DMS53 treated with DMSO at 0.1 percent for 48 hours (cell line): ENCODE results near the gene IL3.

Experiments used
- DNase-seq: peaks from one replicate; lab custom pipeline; 2025; ENCODE audit not compliant: unreplicated experiment; lab: John Stamatoyannopoulos, UW

The IL3 gene, protein sequence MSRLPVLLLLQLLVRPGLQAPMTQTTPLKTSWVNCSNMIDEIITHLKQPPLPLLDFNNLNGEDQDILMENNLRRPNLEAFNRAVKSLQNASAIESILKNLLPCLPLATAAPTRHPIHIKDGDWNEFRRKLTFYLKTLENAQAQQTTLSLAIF

DNA sequence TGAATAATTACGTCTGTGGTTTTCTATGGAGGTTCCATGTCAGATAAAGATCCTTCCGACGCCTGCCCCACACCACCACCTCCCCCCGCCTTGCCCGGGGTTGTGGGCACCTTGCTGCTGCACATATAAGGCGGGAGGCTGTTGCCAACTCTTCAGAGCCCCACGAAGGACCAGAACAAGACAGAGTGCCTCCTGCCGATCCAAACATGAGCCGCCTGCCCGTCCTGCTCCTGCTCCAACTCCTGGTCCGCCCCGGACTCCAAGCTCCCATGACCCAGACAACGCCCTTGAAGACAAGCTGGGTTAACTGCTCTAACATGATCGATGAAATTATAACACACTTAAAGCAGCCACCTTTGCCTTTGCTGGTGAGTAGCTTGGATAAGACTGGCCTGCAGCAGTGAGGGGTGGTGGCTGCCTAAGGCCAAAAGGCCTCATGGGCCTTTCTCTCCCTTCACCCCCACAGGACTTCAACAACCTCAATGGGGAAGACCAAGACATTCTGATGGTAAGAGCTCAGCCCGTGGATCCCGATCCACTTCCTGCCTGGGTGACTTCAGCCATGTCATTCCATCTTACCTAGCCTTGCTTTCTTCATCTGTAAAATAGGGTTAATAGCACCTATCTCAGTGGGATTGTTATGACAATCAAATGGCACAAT is at the start of gene IL3:
IL3 (plus strand) TSS at position 155 of the 661 bp plus-strand sequence; CDS start at position 207, 52 bp downstream.
- no peak for DNase-seq

DNA sequence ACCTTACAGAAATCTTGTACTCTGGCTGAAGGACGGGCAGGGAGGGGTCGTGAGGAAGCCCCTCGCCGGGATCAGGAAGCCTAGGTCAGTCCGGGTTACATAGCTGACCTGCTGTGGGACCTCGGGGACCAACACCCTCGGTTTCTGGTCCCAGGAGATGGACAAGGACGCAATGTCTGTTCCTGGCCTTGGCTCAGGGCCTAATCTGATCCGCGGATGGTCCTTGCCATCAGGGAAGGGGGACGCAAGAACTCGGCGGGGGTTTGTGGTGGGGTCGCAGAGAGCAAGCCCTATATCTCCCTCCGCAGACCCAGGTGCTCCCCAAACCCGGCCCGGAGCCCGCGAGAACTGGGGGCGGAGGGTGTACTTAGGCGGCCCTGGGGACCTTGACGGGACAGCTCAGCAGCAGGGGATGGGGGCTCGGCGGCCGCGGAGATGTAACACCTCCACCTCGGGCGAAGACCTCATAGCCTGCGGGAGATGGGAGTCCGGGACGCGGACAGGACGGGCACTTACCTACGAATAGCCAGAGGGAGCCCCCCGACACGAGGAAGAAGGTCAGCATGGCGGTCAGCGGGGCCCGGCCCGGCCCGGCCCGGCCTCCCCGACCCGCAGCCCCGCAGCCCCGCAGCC is 49.4 kb upstream of the IL3 start:
- DNase-seq, result no peak

DNA sequence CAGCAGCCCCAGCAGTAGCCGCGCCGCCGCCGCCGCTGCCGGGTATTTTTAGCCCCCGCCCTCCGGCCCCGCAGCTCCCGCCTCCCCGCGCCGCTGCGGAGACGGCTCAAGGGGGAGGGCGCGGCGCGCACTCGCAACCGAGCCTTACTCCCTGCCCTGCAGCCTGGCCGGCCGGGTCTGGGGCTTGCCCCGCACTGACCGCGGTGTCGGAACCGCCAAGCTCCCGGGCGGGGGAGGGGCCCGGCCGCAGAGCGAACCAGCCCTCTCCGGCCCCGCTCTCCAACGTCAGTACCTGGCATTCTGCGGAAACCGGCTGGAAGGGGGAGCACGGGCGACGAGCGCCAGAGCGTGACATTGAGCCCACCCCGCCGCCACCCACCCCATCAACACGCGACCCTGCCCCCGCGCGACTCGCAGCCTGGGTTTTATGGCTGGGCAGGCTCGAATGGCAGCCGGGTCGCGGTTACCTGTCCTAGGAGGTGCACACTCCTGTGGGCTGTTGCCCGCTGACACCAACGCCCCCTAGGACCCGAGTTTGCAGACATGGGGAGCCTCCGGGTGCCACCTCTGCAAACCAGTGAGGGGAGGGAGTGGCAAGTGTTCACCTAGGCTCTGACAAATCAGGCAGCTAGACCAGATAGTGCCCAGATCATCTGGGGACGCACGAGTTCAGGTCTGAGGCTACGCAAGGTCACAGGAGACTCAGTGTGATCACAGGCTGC is 48.7 kb upstream of the IL3 start, which contains the start of gene ACSL6:
ACSL6 (minus strand) TSS at position 37 of the 722 bp plus-strand sequence. CDS start 105 bp downstream, outside the sequence.
- no peak for DNase-seq

DNA sequence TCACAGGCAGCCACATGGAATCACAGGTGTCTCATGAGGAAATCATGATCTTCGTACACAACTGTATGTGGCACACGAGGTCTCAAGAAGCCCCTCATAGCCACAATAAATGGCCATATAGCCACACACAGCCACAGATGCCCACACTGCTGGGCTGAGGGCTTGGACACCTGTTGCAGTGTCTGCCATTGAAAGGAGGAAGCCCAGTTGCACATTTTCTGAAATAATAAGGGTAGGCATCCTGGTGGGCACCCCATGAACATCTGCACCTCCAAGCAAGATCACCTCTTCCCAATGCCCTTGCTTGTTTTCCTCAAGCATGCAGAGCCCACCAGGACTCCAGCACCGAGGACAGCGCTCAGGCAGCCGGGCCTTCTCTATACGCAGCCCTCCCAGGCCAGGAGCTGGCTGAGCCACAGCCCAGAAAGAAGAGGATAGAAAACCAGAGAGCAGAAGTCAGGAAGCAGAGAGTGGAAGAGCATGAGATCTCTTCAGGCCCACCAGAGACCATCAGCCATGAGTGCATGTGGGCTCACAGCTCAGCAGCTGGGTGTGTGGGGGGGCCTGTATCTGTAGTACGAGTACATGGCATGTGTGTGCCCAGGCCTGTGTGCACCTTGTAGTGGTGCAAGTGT is 48.0 kb upstream of the IL3 start:
- DNase-seq, result no peak

DNA sequence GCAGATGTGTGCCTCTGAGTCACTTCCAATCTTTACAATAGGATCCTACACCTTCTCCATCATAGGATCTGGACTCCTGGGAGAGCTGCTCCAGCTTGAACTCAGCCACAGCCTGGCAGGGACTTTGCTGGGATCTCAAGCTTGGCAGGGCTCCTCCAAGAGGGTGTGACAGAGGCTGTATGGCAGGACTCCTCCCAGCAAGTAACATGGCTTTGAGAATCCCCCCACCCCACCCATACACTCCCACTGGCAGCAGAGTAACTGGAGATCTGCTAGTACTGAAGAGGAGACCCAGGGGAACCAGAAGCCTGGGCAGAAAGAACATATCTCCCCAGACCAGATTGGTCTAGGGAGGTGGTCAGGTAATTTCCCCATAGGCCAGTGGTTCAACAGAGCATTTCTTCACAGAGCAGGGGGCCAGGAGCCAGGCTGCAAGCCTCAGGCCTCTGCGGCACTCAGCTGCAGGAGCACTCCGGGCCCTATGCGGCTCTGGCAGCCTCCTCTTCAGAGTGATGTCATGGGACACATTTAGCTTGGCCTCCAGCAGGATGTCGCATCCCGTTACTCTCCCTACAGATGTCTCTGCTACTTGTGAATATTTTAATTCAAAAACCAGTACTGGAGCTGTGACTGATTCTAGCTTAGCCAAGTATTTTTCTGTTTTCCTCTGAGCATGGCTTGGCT is 47.3 kb upstream of the IL3 start:
- no peak for DNase-seq

DNA sequence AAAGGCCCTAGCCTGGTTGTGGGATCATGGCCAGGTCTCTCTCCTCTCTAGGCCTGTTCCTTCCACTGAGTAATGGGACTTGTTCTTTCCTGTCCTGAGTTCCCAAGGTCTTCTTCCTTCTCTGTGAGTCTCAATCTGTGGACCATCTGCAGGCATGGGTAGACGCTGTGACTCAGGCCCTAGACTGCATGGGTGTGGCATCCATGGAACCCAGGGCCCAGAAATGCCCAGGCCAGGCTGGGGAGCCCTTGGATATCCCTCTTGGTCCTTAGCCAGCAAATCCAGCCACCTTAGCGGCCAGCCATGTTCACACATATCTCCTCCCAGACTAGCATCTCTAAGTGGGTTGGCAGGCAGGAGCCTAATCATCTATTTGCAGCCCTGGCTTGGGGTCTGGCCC is 46.7 kb upstream of the IL3 start:
- no peak for DNase-seq

DNA sequence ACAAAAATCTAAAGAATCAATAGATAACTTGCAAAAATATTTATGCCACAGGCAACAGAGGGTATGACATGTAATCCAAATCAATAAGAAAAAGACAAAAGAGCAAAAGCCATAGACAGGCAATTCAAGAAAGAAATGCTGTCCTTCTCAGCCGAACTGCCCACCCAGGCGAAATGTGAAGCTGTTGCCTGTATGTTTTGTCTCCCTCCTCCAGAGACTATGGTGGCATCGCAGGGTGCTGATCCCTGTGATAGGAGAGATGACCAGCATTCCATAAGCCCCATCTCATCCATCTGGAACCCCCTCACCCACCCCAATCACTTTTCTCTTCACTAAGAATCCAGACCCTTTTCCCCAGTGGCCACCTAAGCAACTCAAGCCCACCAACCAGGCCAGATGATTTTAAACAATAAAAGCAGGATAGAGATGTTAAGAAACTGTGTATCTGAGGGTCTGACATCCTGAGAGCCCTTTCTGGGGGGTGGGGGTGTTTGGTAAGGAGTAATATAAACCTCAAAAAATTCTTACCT is 43.7 kb upstream of the IL3 start:
- no peak for DNase-seq

DNA sequence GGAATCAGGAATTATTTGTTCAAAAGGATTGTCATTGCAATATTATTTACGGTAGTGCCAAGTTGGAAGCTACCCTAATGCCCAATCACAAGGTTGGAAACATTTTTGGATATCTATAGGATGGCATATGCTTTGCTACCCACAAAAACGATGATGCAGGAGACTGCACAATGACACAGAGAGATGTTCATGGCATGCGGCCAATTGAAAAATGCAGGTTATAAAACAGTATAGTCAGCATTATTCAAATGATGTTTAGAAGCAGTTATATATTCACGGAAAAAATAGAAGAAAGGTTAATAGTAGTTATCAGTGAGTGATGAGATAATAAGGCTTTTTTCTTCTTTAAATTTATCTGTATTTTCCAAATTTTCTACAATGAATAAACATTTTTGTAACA is 43.1 kb upstream of the IL3 start:
- DNase-seq, result no peak

DNA sequence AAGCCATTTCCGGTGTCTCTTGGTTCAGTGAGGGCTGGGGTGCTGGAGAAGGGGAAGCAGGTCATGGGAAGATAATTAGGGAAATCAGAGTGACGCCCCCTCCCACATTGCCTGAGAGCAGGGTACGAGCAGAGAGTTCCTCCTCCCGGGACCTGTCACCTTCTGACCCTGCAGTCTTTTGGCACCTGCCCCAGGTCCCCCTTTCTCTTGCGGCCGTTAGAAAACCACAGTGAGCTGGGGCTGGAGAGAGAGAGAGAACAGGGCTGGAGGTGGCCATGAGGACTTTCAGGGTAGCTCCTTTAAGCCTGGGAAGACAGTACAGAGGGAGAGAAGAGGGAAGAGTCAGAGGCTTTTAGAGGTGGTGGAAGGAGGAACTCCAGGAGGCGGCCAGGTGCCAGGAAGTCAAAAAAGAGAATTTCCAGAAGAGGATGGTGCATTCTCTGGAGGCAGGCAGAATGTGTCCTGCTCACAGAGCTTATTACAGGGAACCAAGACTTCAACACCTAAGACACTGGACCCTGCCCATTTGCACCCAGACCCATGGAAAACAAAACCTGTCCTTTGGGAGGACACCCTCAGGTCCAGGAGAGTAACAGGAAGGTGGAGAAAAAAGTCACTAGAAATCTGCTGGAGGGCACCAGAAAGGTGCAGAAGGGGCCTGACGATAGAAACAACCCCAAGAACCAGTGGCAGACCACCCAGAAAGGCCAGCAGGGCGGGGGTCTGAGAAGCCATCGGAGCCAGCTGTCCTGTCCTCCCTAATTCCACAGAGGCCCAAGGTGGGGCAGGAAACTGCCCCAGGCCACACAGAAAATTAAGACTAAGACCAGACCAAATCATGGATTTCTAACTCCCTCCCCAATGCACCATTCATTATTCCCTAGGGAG is 42.5 kb upstream of the IL3 start:
- no peak for DNase-seq

DNA sequence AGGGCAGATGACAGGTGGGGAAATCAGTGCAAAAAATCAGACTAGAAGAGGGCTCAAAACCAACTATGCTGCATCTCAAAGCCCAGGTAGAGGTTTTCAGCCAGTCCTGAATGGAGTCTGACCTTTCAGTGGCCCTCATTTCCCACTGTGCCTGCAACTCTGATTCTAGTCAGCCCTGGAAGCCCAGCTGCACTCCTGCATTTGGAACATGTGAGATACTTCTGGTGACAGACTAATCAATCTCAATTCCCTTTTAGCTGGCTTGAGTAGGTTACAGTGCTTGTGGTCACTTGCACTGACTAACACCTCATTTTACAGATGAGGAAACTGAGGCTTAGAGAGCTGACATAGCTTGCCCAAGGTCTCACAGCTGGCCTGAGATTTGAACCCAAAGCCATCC is 41.1 kb upstream of the IL3 start:
- DNase-seq, result no peak

DNA sequence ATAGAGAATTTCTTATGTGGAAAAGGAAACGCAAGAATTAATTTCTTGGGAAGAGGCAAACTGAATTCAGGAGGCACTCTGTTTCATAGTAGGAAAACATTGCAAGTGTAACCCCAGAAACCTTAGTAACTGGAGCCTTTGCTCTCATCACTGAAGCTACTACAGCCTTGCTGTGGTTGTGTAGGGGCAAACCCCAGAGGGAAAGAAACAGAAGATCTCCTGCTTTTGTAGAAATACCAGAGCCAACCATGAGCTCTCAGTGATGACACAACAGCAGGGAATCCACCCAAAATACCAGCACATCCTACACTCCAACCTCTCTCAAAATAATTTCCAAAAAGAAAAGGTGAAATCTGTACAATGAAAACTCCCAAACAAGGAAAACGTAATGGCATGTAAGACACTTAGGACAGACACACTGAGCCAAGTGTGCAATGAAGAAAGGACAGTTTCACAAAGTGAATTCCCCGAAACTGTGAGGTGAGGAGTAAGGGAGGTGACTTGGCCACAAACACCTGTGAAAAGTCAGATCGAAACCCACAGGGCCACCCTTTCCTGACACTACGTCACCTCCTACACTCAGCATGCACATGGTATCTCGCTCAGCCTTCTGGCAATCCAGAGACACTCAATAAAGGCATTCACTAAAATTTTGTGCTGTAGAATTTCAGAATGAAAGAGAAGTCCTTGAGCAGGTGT is 40.4 kb upstream of the IL3 start:
- no peak for DNase-seq

DNA sequence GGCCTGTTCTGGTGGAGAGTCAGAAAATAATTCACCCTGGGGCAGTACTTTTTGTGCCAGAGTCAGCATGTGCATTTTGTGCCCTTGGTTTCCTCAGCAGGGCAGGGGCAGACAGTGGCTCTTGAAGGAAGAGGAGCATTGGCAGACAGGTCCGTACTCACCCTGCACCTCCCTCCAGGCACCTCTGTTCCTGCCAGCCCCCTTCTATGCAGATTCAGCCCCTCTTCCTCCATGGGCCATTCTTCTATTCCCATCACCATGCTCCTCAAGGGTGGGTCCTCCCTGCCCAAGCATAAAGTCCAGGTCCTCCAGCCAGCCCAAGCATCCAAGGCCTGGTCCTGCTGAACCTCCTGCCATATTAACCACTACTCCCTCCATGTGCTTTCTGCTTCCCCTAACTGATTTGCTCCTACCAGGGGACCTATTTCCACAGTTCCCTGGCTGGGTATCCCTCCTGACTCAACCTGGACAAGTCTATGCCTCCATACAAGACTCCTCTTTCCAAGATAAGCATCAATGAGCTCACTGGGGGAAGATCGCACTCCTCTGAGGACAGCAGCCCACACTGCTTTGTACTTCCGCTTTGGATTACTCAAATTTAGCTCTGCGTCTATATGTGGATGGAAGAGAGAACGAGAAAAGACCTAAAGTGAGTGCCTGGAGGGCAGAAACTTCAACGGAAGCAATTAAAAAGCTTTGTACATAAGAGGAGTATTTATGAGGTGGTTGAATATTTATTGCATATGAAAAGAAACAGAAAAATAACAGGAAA is 39.7 kb upstream of the IL3 start:
- no peak for DNase-seq

DNA sequence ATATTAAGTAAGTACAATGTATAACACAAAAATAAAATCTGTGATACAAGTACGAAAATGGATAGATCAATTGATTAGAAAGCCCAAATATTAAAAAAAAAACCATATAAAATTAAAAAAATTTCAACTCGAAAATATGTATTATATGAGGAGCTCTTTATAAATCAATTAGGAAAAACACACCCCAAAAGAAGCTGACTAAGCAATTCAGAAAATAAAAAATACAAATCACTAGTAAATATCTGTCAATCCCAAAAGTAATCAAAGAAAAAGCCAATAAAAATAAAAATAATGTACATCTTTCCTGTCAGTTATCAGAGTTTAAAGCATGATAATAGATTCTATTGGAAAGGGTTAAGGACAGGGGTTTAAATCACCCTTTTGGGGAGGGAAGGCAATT is 38.8 kb upstream of the IL3 start:
- no peak for DNase-seq

DNA sequence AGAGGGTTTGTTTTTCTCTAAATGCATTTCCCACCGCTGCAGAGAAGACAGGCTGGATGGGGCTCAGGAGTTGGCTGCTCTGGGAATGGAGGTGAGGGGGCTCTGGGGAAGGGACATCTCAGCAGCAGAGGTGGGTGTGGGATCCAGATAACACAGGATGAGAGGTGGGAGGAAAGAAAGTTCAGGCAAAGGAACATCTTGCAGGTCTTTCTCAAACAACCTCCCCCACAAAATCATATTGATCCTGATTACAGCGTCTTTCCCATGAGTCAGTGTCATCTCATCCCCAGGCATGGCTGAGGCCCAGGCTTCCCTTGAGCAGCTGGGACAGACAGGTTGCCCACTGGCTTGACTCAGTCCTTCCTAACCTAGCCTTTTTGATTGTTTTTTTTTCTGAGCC is 37.7 kb upstream of the IL3 start:
- no peak for DNase-seq

DNA sequence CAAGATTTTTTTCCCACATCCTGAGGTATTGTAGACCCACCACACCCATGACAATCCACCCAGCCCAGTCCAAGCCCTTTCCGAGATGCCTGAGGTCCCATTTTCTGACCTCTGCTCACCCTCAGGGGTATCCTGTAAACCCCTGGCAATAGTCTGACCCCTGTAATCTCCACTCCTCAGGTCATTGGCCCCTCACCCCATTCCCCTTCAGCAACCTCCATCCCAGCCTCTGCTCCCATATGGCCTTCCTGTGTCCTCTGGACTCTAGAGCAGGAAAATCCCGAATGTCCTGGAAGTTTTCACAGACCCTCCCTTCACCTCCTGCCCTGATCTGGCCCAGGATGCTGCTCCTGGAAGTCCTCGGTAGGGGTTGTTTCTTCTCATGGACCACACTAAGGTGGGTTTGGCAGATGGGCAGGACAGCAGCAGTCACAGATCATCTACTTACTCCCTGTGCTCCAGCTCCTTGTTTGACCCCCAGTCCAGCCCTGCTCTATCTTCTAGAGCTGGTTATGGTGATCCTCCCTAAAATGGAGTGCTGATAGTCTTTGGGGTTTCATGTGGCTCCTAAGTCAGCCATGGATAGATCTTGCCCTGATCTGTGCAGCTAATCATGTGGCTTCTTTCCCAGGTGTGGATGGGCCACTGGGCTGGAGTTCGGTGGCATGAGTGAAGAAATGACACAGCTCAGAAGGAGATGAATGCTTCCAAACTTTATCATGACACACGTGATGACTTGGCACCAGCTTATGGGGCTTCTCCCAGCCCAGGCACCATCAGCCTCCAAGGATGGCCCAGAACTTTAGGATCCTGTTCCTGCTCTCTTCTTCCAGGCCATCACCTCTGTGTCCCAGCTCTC is 37.0 kb upstream of the IL3 start:
- no peak for DNase-seq

DNA sequence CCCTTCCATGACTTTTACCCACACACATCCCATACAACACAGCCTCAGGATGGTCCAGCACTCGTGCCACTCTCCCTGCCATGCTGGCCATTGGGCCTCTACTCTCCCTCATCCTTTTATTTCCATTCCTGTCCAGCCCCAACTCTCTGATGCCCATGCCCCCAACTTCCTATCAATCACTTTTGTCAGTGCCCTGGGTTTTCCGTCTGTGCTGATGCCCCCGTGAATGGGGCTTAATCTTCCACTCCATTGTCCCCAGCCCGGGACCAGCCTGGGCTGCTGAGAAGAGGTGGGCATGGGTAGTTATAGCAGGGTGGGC is 36.4 kb upstream of the IL3 start:
- no peak for DNase-seq

DNA sequence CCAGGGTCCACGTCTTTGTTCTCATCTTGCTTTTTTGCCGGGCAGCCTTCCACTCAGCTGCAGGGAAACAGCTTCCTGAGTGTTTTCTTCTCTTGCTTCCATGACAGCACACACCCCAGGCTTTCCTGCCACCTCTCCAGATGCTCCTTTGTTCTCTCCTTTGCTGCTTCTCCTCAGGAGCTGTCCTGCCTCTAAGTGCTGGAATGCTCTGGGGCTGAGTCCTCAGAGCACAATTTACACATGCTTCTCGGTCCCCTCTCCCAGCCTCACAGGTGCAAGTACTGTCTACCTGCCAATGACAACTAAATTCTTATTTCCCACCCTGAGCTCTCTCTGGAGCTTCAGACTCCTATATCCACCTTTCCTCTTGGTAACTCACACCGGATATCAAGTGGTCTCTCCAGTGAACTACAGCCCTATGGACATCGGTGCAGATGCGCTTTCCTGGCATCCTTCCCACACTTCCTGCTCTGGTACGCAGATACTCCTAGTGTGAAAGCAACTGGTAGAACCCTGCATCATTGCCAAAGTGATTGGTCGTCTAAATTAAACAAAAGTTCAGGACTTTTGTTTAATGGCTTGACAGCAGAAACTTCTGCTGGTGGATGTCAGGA is 35.6 kb upstream of the IL3 start:
- no peak for DNase-seq
